Uterus (tissue), 4 donors: ENCODE measurements around the gene PTH1R. TPM values are rescaled to one million over a fixed set of nuclear protein-coding genes. Genes with fewer than 3 reads are reported as not detected.

Experiments
- DNase-seq, 2 donors: peaks; one replicate each; pipeline ENCODE4 v3.0.0-alpha.2; 2019 to 2020
- H3K27ac ChIP-seq, 2 donors: fragments of 200-600 bp; sonication (generic); 1 replicate in 1 of 2; 2 replicates in 1 of 2; pipeline ENCODE4 v1.5.1; 2016 to 2018
- H3K27me3 ChIP-seq, 2 donors: fragments of 200-600 bp; sonication (generic); one replicate each; pipeline ENCODE4 v1.5.1; 2018 to 2019; ENCODE audit warnings: control low read depth in 1 of 2
- H3K36me3 ChIP-seq, 2 donors: fragments of 200-600 bp; sonication (generic); one replicate each; pipeline ENCODE4 v1.5.1; 2019; ENCODE audit warnings: control low read depth in 1 of 2
- H3K4me1 ChIP-seq, 2 donors: fragments of 200-600 bp; sonication (generic); one replicate each; pipeline ENCODE4 v1.5.1; 2018 to 2019; ENCODE audit warnings: control low read depth in 1 of 2
- H3K4me3 ChIP-seq, 2 donors: fragments of 200-600 bp; sonication (generic); 1 replicate in 1 of 2; 2 replicates in 1 of 2; pipeline ENCODE4 v1.5.1; 2018 to 2019; ENCODE audit warnings: mild to moderate bottlenecking in 1 of 2
- H3K9me3 ChIP-seq, 2 donors: fragments of 200-600 bp; sonication (generic); one replicate each; pipeline ENCODE4 v1.5.1; 2019; ENCODE audit warnings: control low read depth in 1 of 2
- CTCF ChIP-seq, 4 experiments: fragments of 200-600 bp in 2 of 4; fragments of 450-650 bp in 2 of 4; sonication (generic) in 2 of 4; IDR thresholded peaks; one replicate each; pipeline ENCODE4 v1.5.1; 2016 to 2019; ENCODE audit warnings: antibody characterized with exemption in 4 of 4, mild to moderate bottlenecking in 2 of 4, moderate library complexity in 1 of 4
- POLR2A ChIP-seq, 2 donors: fragments of 450-650 bp; IDR thresholded peaks; one replicate each; pipeline ENCODE4 v1.6.1; 2016; ENCODE audit warnings: antibody characterized with exemption in 2 of 2, mild to moderate bottlenecking in 1 of 2, moderate library complexity in 1 of 2
- intact Hi-C: fragments of 100-400 bp; cut with DNase I; formaldehyde crosslinking; loops from one replicate; pipeline ENCODE4 v1.15.1; 2023; ENCODE audit warnings: low total_unique reads
- total RNA-seq, 4 donors: library from RNA; depleted of rRNA in 3 of 4; stranded (reverse); fragments of >200 nt in 3 of 4; gene quantifications; one replicate each; pipeline versions ENCODE4 v1.1.0 to v1.2.4, GENCODE V29; 2014 to 2023
- donor health status: DM: yes; HTN: yes; CAD: no.

The PTH1R gene
- total RNA-seq, 4 donors from 2014 or later: 0.51 to 29.9 (median 18.9) TPM

GRCh38 chr3:46927718-46928073 is 50.2 kb downstream of the PTH1R start:
- H3K36me3 ChIP-seq: no peaks in the 10 kb centered on the region
- peaks cover 6 to 26% of the 10 kb centered on the region in 2 donors for H3K4me1 ChIP-seq
- no peak overlapping the region for H3K27ac ChIP-seq
- TF ChIP-seq CTCF (IDR thresholded peaks at IDR 0.05) (no peak), POLR2A (IDR thresholded peaks at IDR 0.05) (no peak)
- H3K9me3 ChIP-seq: no peaks in the 10 kb centered on the region
- intact Hi-C loops: no loop called here
- no peak overlapping the region for H3K4me3 ChIP-seq
- no peak for DNase-seq
- H3K27me3 ChIP-seq: no peaks in the 10 kb centered on the region

- Histone ChIP-seq H3K9me3 (no peaks in the 10 kb centered on the region), H3K4me1 (peaks cover 12 to 32% of the 10 kb centered on the region in 2 donors), H3K4me3 (no peak overlapping the region), H3K36me3 (no peaks in the 10 kb centered on the region), H3K27ac (no peak overlapping the region), H3K27me3 (no peaks in the 10 kb centered on the region)
- intact Hi-C loops: no loop called here
- TF ChIP-seq CTCF (IDR thresholded peaks at IDR 0.05) (no peak), POLR2A (IDR thresholded peaks at IDR 0.05) (no peak)
- no peak for DNase-seq
These were observed 50.8 kb downstream of the PTH1R start for GRCh38 chr3:46928282-46928681.

GRCh38 chr3:46929324-46929723 is 51.8 kb downstream of the PTH1R start:
- H3K4me3 ChIP-seq: no peak overlapping the region
- H3K9me3 ChIP-seq: no peaks in the 10 kb centered on the region
- H3K27me3 ChIP-seq: no peaks in the 10 kb centered on the region
- no peak for DNase-seq
- peaks cover 14 to 40% of the 10 kb centered on the region in 2 donors for H3K4me1 ChIP-seq
- intact Hi-C loops: no loop called here
- no peak for TF ChIP-seq POLR2A (IDR thresholded peaks at IDR 0.05)
- no peak for TF ChIP-seq CTCF (IDR thresholded peaks at IDR 0.05)
- peak overlapping the region in 1 of 2 donors; percentile 46 for H3K27ac ChIP-seq
- no peaks in the 10 kb centered on the region for H3K36me3 ChIP-seq

- no peak for TF ChIP-seq POLR2A (IDR thresholded peaks at IDR 0.05)
- no peak for TF ChIP-seq CTCF (IDR thresholded peaks at IDR 0.05)
- DNase-seq: no peak
- no peaks in the 10 kb centered on the region for H3K36me3 ChIP-seq
- peaks cover 14 to 50% of the 10 kb centered on the region in 2 donors for H3K4me1 ChIP-seq
- H3K27ac ChIP-seq: peak overlapping the region; percentile 75 to 93
- no peak overlapping the region for H3K4me3 ChIP-seq
- intact Hi-C loops: no loop called here
- H3K27me3 ChIP-seq: no peaks in the 10 kb centered on the region
- no peaks in the 10 kb centered on the region for H3K9me3 ChIP-seq
These were observed 52.8 kb downstream of the PTH1R start for GRCh38 chr3:46930166-46930944.

GRCh38 chr3:46930945-46931403 is 53.5 kb downstream of the PTH1R start:
- DNase-seq: no peak
- TF ChIP-seq CTCF (IDR thresholded peaks at IDR 0.05): no peak
- no peak for TF ChIP-seq POLR2A (IDR thresholded peaks at IDR 0.05)
- Histone ChIP-seq H3K27ac (peak overlapping the region; percentile 75 to 93), H3K9me3 (no peaks in the 10 kb centered on the region), H3K4me1 (peaks cover 14 to 55% of the 10 kb centered on the region in 2 donors), H3K4me3 (no peak overlapping the region), H3K27me3 (no peaks in the 10 kb centered on the region), H3K36me3 (no peaks in the 10 kb centered on the region)
- intact Hi-C loops: no loop called here
